HepG2 (cell line): ENCODE measurements around the gene NUDT13. TPM values are rescaled to one million over a fixed set of nuclear protein-coding genes. Genes with fewer than 3 reads are reported as not detected.

ENCODE experiments used
- ATF3 ChIP-seq: sonication (generic); formaldehyde crosslinking; IDR thresholded peaks from 2 replicates; pipeline ENCODE4 v1.4.0; 2020; ENCODE audit warnings: missing genetic modification reagents
- HIVEP1 ChIP-seq: sonication (generic); formaldehyde crosslinking; IDR thresholded peaks from 2 replicates; pipeline ENCODE4 v1.4.0; 2020; ENCODE audit warnings: mild to moderate bottlenecking, missing genetic modification reagents
- HOXA3 ChIP-seq: sonication (generic); formaldehyde crosslinking; IDR thresholded peaks from 2 replicates; pipeline ENCODE4 v1.5.0; 2020; ENCODE audit warnings: missing genetic modification reagents
- KAT7 ChIP-seq: IDR thresholded peaks from 2 replicates; pipeline ENCODE4 v1.6.1; 2018; ENCODE audit warnings: borderline replicate concordance, missing compliant biosample characterization
- NCOA5 ChIP-seq: sonication (generic); formaldehyde crosslinking; IDR thresholded peaks from 2 replicates; pipeline ENCODE4 v1.4.0; 2020; ENCODE audit warnings: missing genetic modification reagents
- NFIC ChIP-seq: IDR thresholded peaks from 2 replicates; pipeline ENCODE4 v1.6.1; 2012; ENCODE audit warnings: mild to moderate bottlenecking, low read length, inconsistent platforms
- RFX1 ChIP-seq: fragments of 450-650 bp; IDR thresholded peaks from 2 replicates; pipeline ENCODE4 v1.6.1; 2017
- RXRA ChIP-seq: sonication (generic); formaldehyde crosslinking; IDR thresholded peaks from 2 replicates; pipeline ENCODE4 v1.5.1; 2020; ENCODE audit warnings: missing genetic modification reagents
- SIN3A ChIP-seq: IDR thresholded peaks from 2 replicates; pipeline ENCODE4 v1.6.1; 2011; ENCODE audit warnings: low read depth, mild to moderate bottlenecking, control low read depth, low read length, borderline replicate concordance
- SMAD1 ChIP-seq: sonication (generic); formaldehyde crosslinking; IDR thresholded peaks from 2 replicates; pipeline ENCODE4 v1.4.0; 2020; ENCODE audit warnings: missing genetic modification reagents, low read depth, mild to moderate bottlenecking, borderline replicate concordance
- SNAPC5 ChIP-seq: sonication (generic); formaldehyde crosslinking; IDR thresholded peaks from 2 replicates; pipeline ENCODE4 v1.8.1; 2023; ENCODE audit warnings: mild to moderate bottlenecking, missing genetic modification reagents, borderline replicate concordance
- TBX2 ChIP-seq: sonication (generic); formaldehyde crosslinking; IDR thresholded peaks from 2 replicates; pipeline ENCODE4 v1.5.0; 2020; ENCODE audit warnings: missing genetic modification reagents, mild to moderate bottlenecking, borderline replicate concordance
- THAP11 ChIP-seq: IDR thresholded peaks from 2 replicates; pipeline ENCODE4 v1.6.1; 2016; ENCODE audit warnings: missing biosample characterization, missing genetic modification reagents
- TP53 ChIP-seq: sonication (generic); formaldehyde crosslinking; conservative IDR thresholded peaks from 2 replicates; pipeline ENCODE4 v1.4.0; 2020; ENCODE audit warnings: missing genetic modification reagents
- ZMYM3 ChIP-seq: sonication (generic); formaldehyde crosslinking; IDR thresholded peaks from 2 replicates; pipeline ENCODE4 v1.5.1; 2020; ENCODE audit warnings: mild to moderate bottlenecking, missing genetic modification reagents
- ZNF205 ChIP-seq: IDR thresholded peaks from 2 replicates; pipeline ENCODE4 v1.6.1; 2018; ENCODE audit warnings: missing biosample characterization, missing genetic modification reagents
- ZNF232 ChIP-seq: sonication (generic); formaldehyde crosslinking; IDR thresholded peaks from 2 replicates; pipeline ENCODE4 v1.4.0; 2020; ENCODE audit warnings: missing genetic modification reagents, borderline replicate concordance
- ZNF343 ChIP-seq: sonication (generic); formaldehyde crosslinking; IDR thresholded peaks from 2 replicates; pipeline ENCODE4 v1.4.0; 2020; ENCODE audit warnings: mild to moderate bottlenecking, missing genetic modification reagents
- ZNF512B ChIP-seq: sonication (generic); formaldehyde crosslinking; IDR thresholded peaks from 2 replicates; pipeline ENCODE4 v1.5.1; 2020; ENCODE audit warnings: missing genetic modification reagents, mild to moderate bottlenecking, borderline replicate concordance
- ZNF552 ChIP-seq: sonication (generic); formaldehyde crosslinking; IDR thresholded peaks from 2 replicates; pipeline ENCODE4 v1.9.0; 2022; ENCODE audit warnings: missing genetic modification reagents, mild to moderate bottlenecking, borderline replicate concordance
- ZNF768 ChIP-seq: sonication (generic); formaldehyde crosslinking; IDR thresholded peaks from 2 replicates; pipeline ENCODE4 v1.4.0; 2020; ENCODE audit warnings: missing genetic modification reagents
- polyA plus RNA-seq, 8 experiments: library from polyadenylated mRNA; depleted of rRNA in 3 of 8; stranded (reverse) in 7 of 8; unstranded in 1 of 8; fragments of >200 nt; fragmentation: Illumina TruSeq in 4 of 8; extraction: Trizol in 4 of 8; gene quantifications; 2 replicates each; pipeline versions ENCODE4 v1.2.1 to v1.2.3, GENCODE V29; 2011 to 2016; ENCODE audit warnings: low read depth in 4 of 8, missing spikeins in 1 of 8, mixed read lengths in 1 of 8; ENCODE audit not compliant: insufficient read depth in 1 of 8
- total RNA-seq, 5 experiments: library from RNA; depleted of rRNA; stranded (reverse); fragments of >200 nt; fragmentation: Illumina TruSeq; extraction: Trizol; gene quantifications; 2 replicates each; pipeline ENCODE4 v1.2.3, GENCODE V29; 2016; ENCODE audit warnings: low read depth in 1 of 5
- TF ChIP-seq, protein P1 (sequence below): IDR thresholded peaks from 2 replicates; pipeline ENCODE4 v1.6.1; 2016; ENCODE audit warnings: missing compliant biosample characterization, missing genetic modification reagents, borderline replicate concordance
- TF ChIP-seq, protein P2 (sequence below): sonication (generic); formaldehyde crosslinking; IDR thresholded peaks from 2 replicates; pipeline ENCODE4 v1.5.1; 2020; ENCODE audit warnings: mild to moderate bottlenecking, missing genetic modification reagents, moderate library complexity
- TF ChIP-seq, protein P3 (sequence below): sonication (generic); formaldehyde crosslinking; IDR thresholded peaks from 2 replicates; pipeline ENCODE4 v1.8.0; 2022; ENCODE audit warnings: missing genetic modification reagents, low read depth, mild to moderate bottlenecking, borderline replicate concordance

The NUDT13 gene
- total and polyA plus RNA-seq, 2 of the 13 experiments (the other 11 are each of a cell fraction or from before 2014, with no cell fraction given), result 4.2 to 6.5 TPM

- TF ChIP-seq ZNF512B (CRISPR knock-in tag), result peak; percentile 77; the same call in 1 of the 2 replicates
- peak; percentile 82; the same call in 1 of the 2 replicates for TF ChIP-seq SMAD1 (CRISPR knock-in tag)
- TF ChIP-seq ZNF205 (CRISPR knock-in tag), result peak; percentile 86
- TF ChIP-seq TP53 (CRISPR knock-in tag), result peak; percentile 77; the same call in 1 of the 2 replicates
- TF ChIP-seq, protein P1, sequence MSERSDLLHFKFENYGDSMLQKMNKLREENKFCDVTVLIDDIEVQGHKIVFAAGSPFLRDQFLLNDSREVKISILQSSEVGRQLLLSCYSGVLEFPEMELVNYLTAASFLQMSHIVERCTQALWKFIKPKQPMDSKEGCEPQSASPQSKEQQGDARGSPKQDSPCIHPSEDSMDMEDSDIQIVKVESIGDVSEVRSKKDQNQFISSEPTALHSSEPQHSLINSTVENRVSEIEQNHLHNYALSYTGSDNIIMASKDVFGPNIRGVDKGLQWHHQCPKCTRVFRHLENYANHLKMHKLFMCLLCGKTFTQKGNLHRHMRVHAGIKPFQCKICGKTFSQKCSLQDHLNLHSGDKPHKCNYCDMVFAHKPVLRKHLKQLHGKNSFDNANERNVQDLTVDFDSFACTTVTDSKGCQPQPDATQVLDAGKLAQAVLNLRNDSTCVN, result peak; percentile 81; the same call in 1 of the 2 replicates
- no peak for TF ChIP-seq NCOA5 (CRISPR knock-in tag)
- TF ChIP-seq SIN3A, result peak; percentile 95; the same call in 1 of the 2 replicates
- peak; percentile 90 for TF ChIP-seq HOXA3
- no peak for TF ChIP-seq ZMYM3
- no peak; the same call in 1 of the 2 replicates for TF ChIP-seq HIVEP1 (CRISPR knock-in tag)
- 0 out of 2 replicates have a peak, but pooled peaks have one; percentile 82 for TF ChIP-seq KAT7
- TF ChIP-seq THAP11 (CRISPR knock-in tag), result peak; percentile 84
- TF ChIP-seq SNAPC5, result no peak
- peak; percentile 85 for TF ChIP-seq RFX1
- TF ChIP-seq TBX2 (CRISPR knock-in tag), result peak; percentile 88
- TF ChIP-seq, protein P2, sequence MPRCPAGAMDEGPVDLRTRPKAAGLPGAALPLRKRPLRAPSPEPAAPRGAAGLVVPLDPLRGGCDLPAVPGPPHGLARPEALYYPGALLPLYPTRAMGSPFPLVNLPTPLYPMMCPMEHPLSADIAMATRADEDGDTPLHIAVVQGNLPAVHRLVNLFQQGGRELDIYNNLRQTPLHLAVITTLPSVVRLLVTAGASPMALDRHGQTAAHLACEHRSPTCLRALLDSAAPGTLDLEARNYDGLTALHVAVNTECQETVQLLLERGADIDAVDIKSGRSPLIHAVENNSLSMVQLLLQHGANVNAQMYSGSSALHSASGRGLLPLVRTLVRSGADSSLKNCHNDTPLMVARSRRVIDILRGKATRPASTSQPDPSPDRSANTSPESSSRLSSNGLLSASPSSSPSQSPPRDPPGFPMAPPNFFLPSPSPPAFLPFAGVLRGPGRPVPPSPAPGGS, result peak; percentile 80
- peak; percentile 93 for TF ChIP-seq ZNF343
- 0 out of 2 replicates have a peak, but pooled peaks have one; percentile 39 for TF ChIP-seq ATF3 (CRISPR knock-in tag)
- peak; percentile 85 for TF ChIP-seq RXRA (CRISPR knock-in tag)
- TF ChIP-seq ZNF768, result peak; percentile 76; the same call in 1 of the 2 replicates
- no peak for TF ChIP-seq NFIC
- TF ChIP-seq, protein P3, sequence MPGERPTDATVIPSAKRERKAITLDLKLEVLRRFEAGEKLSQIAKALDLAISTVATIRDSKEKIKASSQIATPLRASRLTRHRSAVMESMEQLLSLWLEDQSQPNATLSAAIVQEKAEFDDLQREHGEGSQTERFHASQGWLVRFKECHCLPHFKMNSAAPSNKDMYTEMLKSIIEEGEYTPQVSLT (CRISPR knock-in tag), result no peak; the same call in 1 of the 2 replicates
- TF ChIP-seq ZNF552 (CRISPR knock-in tag), result peak; percentile 77
- peak; percentile 86 for TF ChIP-seq ZNF232 (CRISPR knock-in tag)
Measured at GRCh38 chr10:73096449-73097304, 13.6 kb upstream of the NUDT13 start, which contains the start of gene P4HA1 (continued).
